SK-N-SH treated with all-trans-retinoic acid at 6 μM for 48 hours (cell line): ENCODE results near the gene JSRP1.

ENCODE experiments used
- POU6F1 ChIP-seq: fragments of 250-450 bp; sonication (Bioruptor Pico); IDR thresholded peaks from 2 replicates; pipeline ENCODE4 v1.8.0; 2021; ENCODE audit warnings: low read depth, mild to moderate bottlenecking, moderate library complexity, borderline replicate concordance
- PPARA ChIP-seq: fragments of 250-450 bp; sonication (Bioruptor Pico); IDR thresholded peaks from 2 replicates; pipeline ENCODE4 v1.5.0; 2020; ENCODE audit warnings: mild to moderate bottlenecking, borderline replicate concordance
- ZFP3 ChIP-seq: fragments of 250-450 bp; sonication (Bioruptor Pico); IDR thresholded peaks from 2 replicates; pipeline ENCODE4 v1.5.0; 2020; ENCODE audit warnings: mild to moderate bottlenecking, moderate library complexity
- ZNF70 ChIP-seq: fragments of 450-650 bp; formaldehyde crosslinking; IDR thresholded peaks from 2 replicates; pipeline ENCODE4 v1.5.0; 2020; ENCODE audit warnings: mild to moderate bottlenecking, moderate library complexity
- ZNF8 ChIP-seq: fragments of 450-650 bp; formaldehyde crosslinking; IDR thresholded peaks from 2 replicates; pipeline ENCODE4 v1.5.0; 2020; ENCODE audit warnings: mild to moderate bottlenecking, moderate library complexity

DNA sequence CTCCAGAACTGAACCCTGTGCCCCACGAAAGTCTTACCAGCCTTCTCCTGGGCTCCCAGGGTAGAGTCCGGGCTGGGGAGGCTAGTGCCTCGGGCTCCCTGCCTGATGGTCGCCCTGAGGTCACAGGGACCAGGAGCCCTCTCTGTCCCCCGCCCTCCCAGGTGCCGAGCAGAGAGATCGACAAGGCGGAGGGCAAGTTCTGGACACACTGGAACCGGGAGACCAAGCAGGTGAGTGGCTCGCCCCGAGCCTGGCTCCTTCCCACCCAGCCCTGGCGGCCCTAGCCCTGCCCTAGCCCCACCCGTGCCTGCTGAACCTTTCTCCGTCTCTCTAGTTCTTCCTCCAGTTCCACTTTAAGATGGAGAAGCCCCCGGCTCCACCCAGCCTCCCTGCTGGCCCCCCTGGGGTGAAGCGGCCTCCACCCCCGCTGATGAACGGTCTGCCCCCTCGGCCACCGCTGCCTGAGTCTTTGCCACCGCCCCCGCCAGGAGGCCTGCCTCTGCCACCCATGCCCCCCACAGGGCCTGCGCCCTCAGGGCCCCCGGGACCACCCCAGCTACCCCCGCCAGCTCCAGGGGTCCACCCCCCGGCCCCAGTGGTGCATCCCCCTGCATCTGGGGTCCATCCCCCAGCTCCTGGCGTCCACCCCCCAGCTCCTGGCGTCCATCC, 8.7 kb downstream of the JSRP1 start:
- TF ChIP-seq ZNF70 (CRISPR knock-in tag), result no peak
- TF ChIP-seq ZFP3 (CRISPR knock-in tag), result no peak
- TF ChIP-seq ZNF8 (CRISPR knock-in tag), result no peak
- no peak for TF ChIP-seq PPARA (CRISPR knock-in tag)
- no peak for TF ChIP-seq POU6F1 (CRISPR knock-in tag)
